Activated T-cell treated with anti-CD3 and anti-CD28 coated beads for 24 hours (primary cell): Measurements from ENCODE around the gene PHLDA2.

Experiments
- DNase-seq: peaks from one replicate; pipeline ENCODE4 v3.0.0-alpha.2; 2020; ENCODE audit warnings: low read depth

PHLDA2 gene, protein sequence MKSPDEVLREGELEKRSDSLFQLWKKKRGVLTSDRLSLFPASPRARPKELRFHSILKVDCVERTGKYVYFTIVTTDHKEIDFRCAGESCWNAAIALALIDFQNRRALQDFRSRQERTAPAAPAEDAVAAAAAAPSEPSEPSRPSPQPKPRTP

GRCh38 chr11:2928605-2929530 is at the start of gene PHLDA2:
Gene PHLDA2 (minus strand): TSS chr11:2929420. CDS start chr11:2929364, 56 bp downstream.
- peak; percentile 38 for DNase-seq

DNA sequence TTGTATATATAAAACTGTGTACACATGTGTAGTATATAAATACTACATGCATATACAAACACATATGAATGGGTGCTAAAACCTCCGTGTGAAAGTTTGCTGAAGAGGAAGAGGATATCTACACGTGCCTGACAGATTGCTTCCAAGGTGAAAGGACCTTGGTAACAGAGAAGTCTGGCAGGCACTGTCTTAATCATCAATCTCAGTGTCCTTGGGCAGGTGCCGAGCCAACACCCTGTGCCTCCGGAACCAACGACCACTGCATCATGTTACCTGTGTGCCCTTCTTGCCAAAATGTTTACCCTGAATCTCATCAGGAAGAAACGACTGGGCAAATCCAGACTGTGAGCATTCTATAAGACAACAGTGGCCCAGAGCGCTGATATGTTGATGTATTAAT is 47.9 kb upstream of the PHLDA2 start:
- DNase-seq: no peak

DNA sequence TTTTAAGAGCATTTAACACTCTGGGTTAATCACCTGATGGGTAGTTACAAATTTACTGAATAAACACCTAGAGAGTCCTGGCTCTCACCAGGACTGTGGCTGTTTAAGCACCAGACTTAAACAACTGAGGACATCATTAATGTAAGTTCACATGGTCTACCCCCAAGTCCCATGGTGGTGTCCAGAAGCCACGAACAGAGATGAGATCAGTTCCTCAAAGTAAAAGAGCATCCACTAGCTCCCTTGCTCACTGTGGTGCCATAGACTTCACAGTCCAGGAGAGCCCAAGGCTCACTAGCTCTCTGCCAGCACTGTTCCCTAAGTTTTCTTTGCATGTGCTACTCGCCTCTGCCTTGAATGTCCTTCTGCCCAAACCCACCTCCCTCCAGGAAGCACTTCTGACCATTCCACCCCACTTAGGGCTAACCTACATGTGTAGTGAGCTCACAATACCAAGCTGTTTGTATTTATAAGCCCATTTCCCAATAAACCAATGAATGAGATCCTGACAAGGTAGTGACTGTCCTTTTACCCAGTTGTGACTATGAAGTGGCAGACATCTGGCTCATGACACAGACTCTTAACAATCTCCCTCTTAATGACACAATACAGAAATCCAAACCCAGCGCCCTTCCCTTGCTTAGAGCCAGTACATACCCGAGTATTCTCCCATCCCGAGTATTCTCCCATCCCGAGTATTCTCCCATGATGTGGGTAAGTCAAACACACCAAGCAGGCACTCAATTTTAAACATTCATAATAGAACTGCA is 47.3 kb upstream of the PHLDA2 start:
- no peak for DNase-seq

DNA sequence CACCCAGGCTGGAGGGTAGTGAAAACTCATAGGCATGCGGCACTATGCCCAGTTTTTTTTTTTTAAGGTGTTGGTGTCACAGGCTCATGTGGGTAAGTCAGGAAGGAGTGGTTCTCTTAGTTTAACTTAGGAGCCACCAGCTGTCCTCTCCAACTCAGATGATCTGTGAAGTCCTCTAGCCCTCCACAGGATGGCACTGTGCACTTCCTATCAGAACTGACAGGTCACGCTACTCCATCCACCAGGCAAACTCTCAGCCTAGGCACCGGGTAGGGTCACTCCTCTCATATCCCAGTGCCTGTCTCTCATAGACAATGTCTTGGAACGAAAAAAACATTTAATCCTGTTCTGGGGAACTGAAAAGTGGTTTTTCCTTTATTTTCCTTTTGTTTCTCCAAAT is 46.4 kb upstream of the PHLDA2 start:
- no peak for DNase-seq

GRCh38 chr11:2974272-2974671 is 45.1 kb upstream of the PHLDA2 start:
- no peak for DNase-seq

- no peak for DNase-seq
Measured at GRCh38 chr11:2968341-2968900, 39.2 kb upstream of the PHLDA2 start.

DNA sequence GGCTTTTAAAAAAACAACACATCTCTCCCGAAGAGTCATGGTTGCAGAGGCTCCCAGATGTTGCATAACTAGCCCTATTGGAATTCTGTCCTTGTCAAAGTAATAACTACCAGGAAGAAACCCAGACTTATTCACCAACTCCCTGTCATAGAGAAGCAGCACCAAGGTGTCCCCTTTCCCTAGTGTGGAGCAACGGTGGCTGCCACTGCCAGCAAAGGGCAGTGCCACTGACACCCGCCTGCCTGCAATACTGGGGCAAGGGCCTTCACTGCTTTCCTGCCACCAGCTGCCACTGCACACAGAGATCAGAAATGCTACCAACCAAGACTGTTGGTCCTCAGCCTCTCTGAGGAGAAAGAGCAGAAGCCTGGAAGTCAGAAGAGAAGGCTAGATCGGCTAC is 35.6 kb upstream of the PHLDA2 start:
- no peak for DNase-seq

GRCh38 chr11:2963761-2964160 is 34.5 kb upstream of the PHLDA2 start:
- no peak for DNase-seq

DNA sequence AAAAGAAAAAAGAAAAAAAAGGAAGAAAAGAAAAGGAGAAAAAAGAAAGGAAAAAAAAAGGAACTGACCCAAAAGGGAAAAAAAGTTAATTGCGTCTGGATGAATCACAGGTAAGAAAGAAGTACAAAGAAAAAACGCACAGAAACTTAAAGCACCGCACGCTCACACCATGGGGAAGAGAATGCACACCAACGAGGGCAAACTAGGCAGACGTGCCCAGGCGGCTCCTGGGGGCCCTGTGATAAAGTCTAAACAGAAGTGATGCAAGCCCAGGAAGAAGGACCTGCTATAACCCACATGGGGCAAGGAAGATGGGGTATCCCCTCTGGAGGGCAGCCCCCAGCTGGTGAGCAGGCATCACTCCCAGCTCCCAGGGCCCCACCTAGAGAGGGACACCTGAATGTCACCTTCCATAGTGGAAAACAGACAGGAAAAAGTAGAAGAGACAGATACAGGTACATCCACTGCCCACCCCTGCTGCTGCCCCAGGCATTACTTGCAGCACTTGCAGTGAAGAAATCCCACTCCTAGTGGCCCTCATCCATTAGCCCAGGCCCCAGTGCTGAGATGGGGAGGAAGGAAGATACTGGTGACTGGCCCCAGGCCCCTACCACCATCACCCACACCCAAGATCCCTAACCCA is 34.0 kb upstream of the PHLDA2 start:
- DNase-seq: no peak

- no peak for DNase-seq
Measured at GRCh38 chr11:2961080-2961479, 31.9 kb upstream of the PHLDA2 start.

DNA sequence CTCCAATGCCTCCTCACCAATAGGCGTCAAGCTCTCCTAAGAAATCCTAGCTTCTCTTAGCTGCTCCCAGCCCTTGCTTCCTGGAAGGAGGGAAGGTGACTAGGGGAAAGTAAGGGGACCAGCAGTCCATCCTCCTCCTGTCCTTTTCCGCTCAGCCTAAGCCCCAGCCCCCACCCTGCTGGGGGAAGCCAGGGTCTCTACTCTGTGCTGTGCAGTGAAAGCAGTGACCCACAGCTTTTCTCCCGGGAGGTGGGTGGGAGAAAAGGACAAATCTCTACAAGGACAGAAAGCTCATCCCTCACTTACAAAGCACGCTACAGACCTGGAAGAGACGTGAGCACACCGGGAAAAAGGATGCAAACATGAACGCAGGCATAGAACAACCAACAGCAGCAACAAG is 30.9 kb upstream of the PHLDA2 start:
- no peak for DNase-seq

DNA sequence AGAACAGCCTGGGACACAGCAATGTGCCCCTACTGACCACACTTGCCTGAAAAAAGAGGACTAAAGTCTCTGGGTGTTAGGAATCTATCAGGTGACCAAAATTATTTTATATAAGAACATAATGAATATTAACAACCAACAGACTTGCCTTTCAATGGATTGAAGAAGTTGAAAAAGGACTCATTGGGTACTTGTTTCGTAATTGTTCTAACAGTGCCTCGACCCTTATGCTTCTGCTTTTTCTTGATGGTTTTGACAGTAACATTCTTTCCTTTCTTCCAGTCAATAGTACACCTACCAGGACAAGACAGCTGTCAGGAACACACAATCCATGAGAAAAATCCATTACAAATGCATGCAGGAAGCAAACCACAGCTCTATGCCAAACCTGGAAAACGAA is 29.0 kb upstream of the PHLDA2 start:
- no peak for DNase-seq

- DNase-seq: no peak
Measured at GRCh38 chr11:2955906-2956476, 26.8 kb upstream of the PHLDA2 start.

DNA sequence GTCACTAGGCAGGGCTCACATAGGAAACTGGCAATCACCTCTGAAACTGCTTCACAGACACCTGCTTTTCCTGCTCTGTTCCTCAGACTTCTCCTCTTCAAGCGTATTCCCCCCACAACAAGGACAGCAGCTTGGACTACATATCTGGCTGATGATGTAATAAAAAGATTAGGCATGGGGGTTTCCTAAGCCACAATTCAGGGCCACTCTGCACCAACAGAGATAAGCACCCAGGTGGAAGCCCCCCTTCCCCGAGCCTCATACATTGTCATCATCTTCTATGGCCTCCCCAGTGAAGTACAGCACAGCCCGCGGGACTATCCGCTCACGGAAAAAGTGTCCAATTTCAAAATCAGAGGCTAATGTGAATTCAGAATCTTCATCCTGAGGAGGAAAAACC is 25.0 kb upstream of the PHLDA2 start:
- DNase-seq: no peak

DNA sequence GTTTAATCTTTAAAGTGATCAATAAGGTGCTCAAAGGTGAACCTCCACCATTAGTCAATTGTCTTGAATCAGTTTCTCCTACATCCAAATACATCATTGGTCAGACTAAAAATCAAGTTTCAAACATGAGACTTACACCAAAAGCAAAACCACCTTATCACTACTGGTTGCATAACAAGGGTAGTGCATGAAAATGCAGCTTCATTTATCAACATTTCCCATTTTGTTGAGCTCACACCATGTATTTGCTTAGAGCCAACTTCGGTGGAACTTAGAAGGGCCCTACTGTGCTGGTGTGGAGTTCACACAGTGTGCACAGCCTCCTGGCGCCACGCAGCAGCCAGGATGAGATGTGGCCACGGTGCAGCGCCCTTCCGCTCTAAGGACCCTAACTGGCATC is 23.1 kb upstream of the PHLDA2 start:
- no peak for DNase-seq

DNA sequence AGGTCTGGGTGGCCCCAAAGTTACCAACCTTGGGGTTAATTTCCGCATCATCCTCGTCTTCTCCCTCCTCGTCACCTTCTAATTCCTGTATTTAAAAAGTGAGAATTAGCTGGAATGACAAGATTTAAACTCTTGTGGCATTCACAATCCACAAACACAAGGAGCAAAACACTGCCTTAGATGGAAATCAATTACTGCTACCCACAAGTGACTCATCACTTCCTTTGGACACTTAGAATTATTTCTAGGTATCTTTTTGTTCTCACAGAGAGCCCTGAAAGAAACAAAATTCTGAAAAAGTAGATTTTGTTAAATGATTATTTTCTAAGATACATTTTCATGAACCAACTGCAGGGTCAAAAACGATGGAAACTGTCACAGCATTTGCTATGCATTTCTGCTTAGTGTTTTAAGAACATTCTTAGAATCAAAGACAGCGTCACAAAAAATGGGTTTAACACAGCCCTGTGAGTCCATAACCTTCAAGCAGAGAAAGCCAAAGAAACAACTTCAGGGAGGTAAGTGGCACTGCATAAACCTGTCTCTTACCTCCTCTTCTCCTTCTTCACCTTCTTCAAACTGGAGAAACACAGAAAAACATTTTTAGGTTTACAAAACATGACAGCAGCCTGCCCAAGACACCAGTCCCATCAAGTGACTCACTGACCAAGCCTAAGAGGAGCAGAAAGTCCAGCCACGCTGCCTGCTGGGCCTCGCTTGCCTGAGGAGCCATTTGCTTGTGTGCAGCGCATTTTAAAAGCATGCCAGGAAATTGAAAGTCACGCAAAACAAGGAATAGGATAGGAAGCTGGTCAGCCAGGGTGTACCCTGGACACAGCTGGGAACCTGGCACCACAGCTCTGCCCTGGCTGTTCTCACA is 22.3 kb upstream of the PHLDA2 start:
- no peak for DNase-seq

DNA sequence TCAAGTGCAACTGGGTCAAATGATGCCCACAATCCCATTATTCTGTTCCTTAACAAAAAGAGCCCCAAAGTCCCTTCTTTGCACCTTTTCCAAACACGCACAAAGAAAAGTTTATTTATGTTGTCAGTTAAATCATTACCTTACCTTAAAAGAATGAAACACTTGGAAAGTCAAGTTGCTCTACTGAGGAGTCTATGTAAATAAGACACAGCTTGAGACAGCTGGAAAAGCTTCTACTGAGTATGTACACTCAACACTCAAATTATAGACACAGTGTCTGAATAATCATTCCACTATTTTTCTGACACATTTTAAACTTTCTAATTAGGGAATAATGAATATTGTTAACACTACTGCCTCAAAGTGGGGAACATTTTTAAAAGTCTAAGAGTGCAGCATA is 21.6 kb upstream of the PHLDA2 start:
- DNase-seq: no peak

DNA sequence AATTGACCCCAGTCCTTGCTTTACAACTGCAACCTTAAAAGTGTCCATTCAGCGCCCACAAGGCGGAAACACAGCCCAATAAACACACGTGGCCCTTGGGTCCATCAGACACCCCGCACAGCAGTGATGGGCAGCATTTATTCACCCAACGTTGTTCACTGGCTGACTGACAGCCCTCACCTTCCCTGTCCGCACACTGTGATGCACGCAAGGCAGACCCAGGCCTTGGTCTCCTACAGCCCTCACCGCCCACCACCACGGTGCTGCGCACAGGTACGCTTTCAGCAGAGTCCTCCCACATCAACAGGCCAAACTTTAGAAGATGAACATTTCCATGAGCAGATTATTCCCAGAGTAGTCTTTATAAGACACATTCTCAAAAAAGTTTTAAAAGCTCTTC is 20.7 kb upstream of the PHLDA2 start:
- DNase-seq: no peak

DNA sequence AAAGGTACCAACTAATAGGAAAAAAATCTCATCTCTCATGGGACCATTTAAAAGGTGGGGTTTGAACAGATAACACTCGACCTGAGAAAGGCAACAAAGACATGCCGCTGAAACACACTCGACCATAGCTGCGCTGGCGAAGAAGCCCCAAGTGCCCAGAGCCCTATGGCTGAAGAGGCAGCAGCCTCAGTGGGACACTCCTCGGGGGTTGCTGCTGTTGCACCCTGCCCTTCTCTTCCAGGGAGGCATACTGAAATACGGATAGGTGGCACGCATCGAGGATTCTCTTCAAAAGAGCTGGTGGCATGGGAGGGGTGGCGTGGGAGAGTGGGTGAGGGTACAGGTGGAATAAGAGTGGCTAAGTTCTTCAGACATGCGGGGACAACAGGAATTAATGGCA is 18.5 kb upstream of the PHLDA2 start:
- DNase-seq: no peak

GRCh38 chr11:2945757-2946287 is 16.6 kb upstream of the PHLDA2 start:
- no peak for DNase-seq
